ENCODE results near the gene CLCA4. TPM values are rescaled to one million over a fixed set of nuclear protein-coding genes. Genes with fewer than 3 reads are reported as not detected.

CLCA4 gene
- total and polyA plus RNA-seq, 4 donors, result 0.03 TPM; not detected in 3

DNA sequence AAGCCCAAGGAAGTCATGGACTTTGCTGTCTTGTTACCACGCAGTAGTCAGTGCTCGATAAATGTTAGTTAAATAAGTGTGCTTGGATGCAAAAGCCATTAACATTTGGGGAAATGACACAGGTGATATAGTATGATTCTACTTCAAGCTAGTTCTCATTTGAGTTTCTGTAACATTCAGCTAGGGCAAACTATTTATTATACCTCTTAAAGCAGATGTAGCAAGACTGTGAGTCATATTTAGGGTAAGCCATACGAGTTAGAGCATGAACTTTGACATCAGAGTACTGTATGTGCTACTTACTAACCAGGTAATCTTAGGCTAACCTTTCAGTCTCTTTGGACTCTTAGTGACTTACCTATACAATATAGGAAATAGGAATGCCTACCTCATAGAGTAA is 21.0 kb downstream of the CLCA4 start:
- no peak for TF ChIP-seq NR2F2 (IDR thresholded peaks at IDR 0.05)
- TF ChIP-seq YY1 (IDR thresholded peaks at IDR 0.05), result no peak
- no peak for TF ChIP-seq EGR1 (IDR thresholded peaks at IDR 0.05; ENCODE audit: low read depth in 2 of 2)
- no peak for TF ChIP-seq FOXA1 (IDR thresholded peaks at IDR 0.05)
- no peak for TF ChIP-seq SP1 (IDR thresholded peaks at IDR 0.05)
- no peak for TF ChIP-seq MAX (IDR thresholded peaks at IDR 0.05)
- no peak for TF ChIP-seq ATF3 (IDR thresholded peaks at IDR 0.05)
- no peak for TF ChIP-seq JUND (IDR thresholded peaks at IDR 0.05)
- TF ChIP-seq GABPA (IDR thresholded peaks at IDR 0.05 in 1 of 2, conservative IDR thresholded peaks at IDR 0.05 in 1 of 2), result no peak
- TF ChIP-seq HNF4A (conservative IDR thresholded peaks at IDR 0.05), result no peak
- no peak for TF ChIP-seq TAF1 (conservative IDR thresholded peaks at IDR 0.05)
- TF ChIP-seq, protein P1, sequence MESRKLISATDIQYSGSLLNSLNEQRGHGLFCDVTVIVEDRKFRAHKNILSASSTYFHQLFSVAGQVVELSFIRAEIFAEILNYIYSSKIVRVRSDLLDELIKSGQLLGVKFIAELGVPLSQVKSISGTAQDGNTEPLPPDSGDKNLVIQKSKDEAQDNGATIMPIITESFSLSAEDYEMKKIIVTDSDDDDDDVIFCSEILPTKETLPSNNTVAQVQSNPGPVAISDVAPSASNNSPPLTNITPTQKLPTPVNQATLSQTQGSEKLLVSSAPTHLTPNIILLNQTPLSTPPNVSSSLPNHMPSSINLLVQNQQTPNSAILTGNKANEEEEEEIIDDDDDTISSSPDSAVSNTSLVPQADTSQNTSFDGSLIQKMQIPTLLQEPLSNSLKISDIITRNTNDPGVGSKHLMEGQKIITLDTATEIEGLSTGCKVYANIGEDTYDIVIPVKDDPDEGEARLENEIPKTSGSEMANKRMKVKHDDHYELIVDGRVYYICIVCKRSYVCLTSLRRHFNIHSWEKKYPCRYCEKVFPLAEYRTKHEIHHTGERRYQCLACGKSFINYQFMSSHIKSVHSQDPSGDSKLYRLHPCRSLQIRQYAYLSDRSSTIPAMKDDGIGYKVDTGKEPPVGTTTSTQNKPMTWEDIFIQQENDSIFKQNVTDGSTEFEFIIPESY (IDR thresholded peaks at IDR 0.05), result no peak
- TF ChIP-seq HNF4G (IDR thresholded peaks at IDR 0.05), result no peak
- no peak for TF ChIP-seq RXRA (IDR thresholded peaks at IDR 0.05)
- no peak for TF ChIP-seq RAD21 (IDR thresholded peaks at IDR 0.05)
- TF ChIP-seq CTCF (IDR thresholded peaks at IDR 0.05; ENCODE audit: low read depth, low read length, missing input control), result no peak
- no peak for TF ChIP-seq FOXA2 (IDR thresholded peaks at IDR 0.05)
- no peak for TF ChIP-seq REST (IDR thresholded peaks at IDR 0.05)
- no peak for DNase-seq (ENCODE audit: low spot score)
- no peak overlapping the region for H3K4me3 ChIP-seq (ENCODE audit: low read depth in 1 of 3, low read length in 3 of 3)
- H3K27ac ChIP-seq (ENCODE audit: low read depth in 1 of 2, low read length in 2 of 2), result no peak overlapping the region
- H3K9me3 ChIP-seq (ENCODE audit: control insufficient read depth in 4 of 4, low read length in 3 of 4), result no peaks in the 10 kb centered on the region
- no peaks in the 10 kb centered on the region for H3K4me1 ChIP-seq (ENCODE audit: control insufficient read depth in 4 of 4, insufficient read depth in 4 of 4, low read length in 3 of 4)
- no peaks in the 10 kb centered on the region for H3K27me3 ChIP-seq (ENCODE audit: control insufficient read depth in 4 of 4, insufficient read depth in 4 of 4, low read length in 3 of 4)
- WGBS, result 68% methylated on average over 3 of the region's 3 CpGs
- H3K9ac ChIP-seq (ENCODE audit: low read depth in 1 of 2, low read length in 2 of 2), result no peak overlapping the region
- H3K36me3 ChIP-seq (ENCODE audit: control insufficient read depth in 4 of 4, insufficient read depth in 3 of 4, low read depth in 1 of 4, low read length in 3 of 4), result no peaks in the 10 kb centered on the region
